GM20000 (cell line): ENCODE measurements around the gene TMPRSS13.

ENCODE experiments used
- DNase-seq: peaks from one replicate; pipeline ENCODE4 v3.0.0; 2012; ENCODE audit warnings: low spot score
- CTCF ChIP-seq: IDR thresholded peaks from 2 replicates; pipeline ENCODE4 v1.5.1; 2012; ENCODE audit warnings: mild to moderate bottlenecking, control low read depth; ENCODE audit errors: extremely low read depth, missing control alignments

Gene TMPRSS13

GRCh38 chr11:117892651-117893050 is 36.6 kb downstream of the TMPRSS13 start:
- DNase-seq, result no peak
- no peak for TF ChIP-seq CTCF

GRCh38 chr11:117891362-117891761 is 37.8 kb downstream of the TMPRSS13 start:
- TF ChIP-seq CTCF, result no peak
- no peak for DNase-seq

GRCh38 chr11:117888139-117888566 is 41.0 kb downstream of the TMPRSS13 start:
- no peak for TF ChIP-seq CTCF
- no peak for DNase-seq

GRCh38 chr11:117887431-117888138 is 41.6 kb downstream of the TMPRSS13 start:
- TF ChIP-seq CTCF, result no peak
- no peak for DNase-seq

GRCh38 chr11:117885777-117886176 is 43.4 kb downstream of the TMPRSS13 start:
- TF ChIP-seq CTCF, result no peak
- no peak for DNase-seq

- DNase-seq, result no peak
- no peak for TF ChIP-seq CTCF
Observed at GRCh38 chr11:117884994-117885393, 44.2 kb downstream of the TMPRSS13 start.

GRCh38 chr11:117883063-117883462 is 46.1 kb downstream of the TMPRSS13 start:
- no peak for DNase-seq
- no peak for TF ChIP-seq CTCF
